Measurements from ENCODE around the gene CNTNAP2.

DNA sequence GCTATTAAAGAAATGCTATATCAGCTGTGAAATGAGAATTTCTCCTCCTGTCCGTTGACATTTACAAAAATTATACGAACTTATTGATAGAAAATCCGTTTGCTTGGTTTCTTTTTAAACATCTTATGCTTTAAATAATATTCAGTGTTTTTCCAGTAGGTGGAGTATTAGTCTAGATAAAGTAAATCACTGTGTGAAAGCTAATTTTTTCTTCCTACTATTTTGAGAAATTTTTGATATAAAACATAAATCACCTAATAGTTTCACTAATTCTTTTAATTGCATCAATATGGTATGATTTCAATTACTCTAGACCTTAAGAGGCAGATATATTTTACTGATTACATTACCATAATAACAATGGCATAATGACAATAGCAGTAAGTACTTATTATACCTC lies 2138.7 kb downstream of the CNTNAP2 start:
- TF ChIP-seq EZH2 (IDR thresholded peaks at IDR 0.05), result no peak
- no peak for TF ChIP-seq POLR2AphosphoS5 (IDR thresholded peaks at IDR 0.05; ENCODE audit: borderline replicate concordance, low read depth, low read length)
- TF ChIP-seq FOXP2 (optimal IDR thresholded peaks at IDR 0.05; ENCODE audit: control extremely low read depth, extremely low read length, insufficient read depth), result no peak
